ENCODE measurements around the gene MEN1.

Gene MEN1

GRCh38 chr11:64762674-64763525 lies 47.5 kb downstream of the MEN1 start:
- POLR2A ChIA-PET, result interaction anchor here (0.5 to 5.8 kb wide), 8 partner anchors 9 to 79 kb away, joined by 3 to 42 read pairs (median 4); partner anchors contain the start of gene SF1
- peak overlapping the region; percentile 18 for H3K27ac ChIP-seq (ENCODE audit: extremely low read depth, low read depth, low read length)
- CTCF ChIA-PET, result interaction anchor here (0.5 to 4.0 kb wide), 5 partner anchors 14 to 131 kb away, joined by 3 to 22 read pairs (median 3); partner anchors contain the start of gene RASGRP2
- H3K9me3 ChIP-seq (ENCODE audit: control insufficient read depth, insufficient read depth, low read depth, low read length), result no peaks in the 10 kb centered on the region
- H3K4me1 ChIP-seq (ENCODE audit: control insufficient read depth, insufficient read depth, low read length), result peaks cover 7% of the 10 kb centered on the region
- H3K36me3 ChIP-seq (ENCODE audit: control insufficient read depth in 2 of 2, insufficient read depth in 1 of 2, low read length in 2 of 2), result peaks cover 0 to 61% of the 10 kb centered on the region in 2 experiments; a peak in 2 of 3 replicates
- no peak overlapping the region for H3K4me3 ChIP-seq (ENCODE audit: low read depth, low read length)
- 0 out of 2 replicates have a peak, but pooled peaks have one; percentile 35 for TF ChIP-seq ZSCAN23 (tag by site-specific recombination; IDR thresholded peaks at IDR 0.05)
- TF ChIP-seq ZNF404 (tag by site-specific recombination; IDR thresholded peaks at IDR 0.05), result no peak
- no peak for TF ChIP-seq ZSCAN18 (tag by site-specific recombination; IDR thresholded peaks at IDR 0.05)
- TF ChIP-seq ZNF174 (tag by site-specific recombination; IDR thresholded peaks at IDR 0.05), result no peak
- 0 out of 2 replicates have a peak, but pooled peaks have one; percentile 8 for TF ChIP-seq KLF8 (tag by site-specific recombination; IDR thresholded peaks at IDR 0.05)
- TF ChIP-seq ZNF394 (tag by site-specific recombination; IDR thresholded peaks at IDR 0.05; ENCODE audit: borderline replicate concordance), result peak; percentile 89
- peak; percentile 43; the same call in 1 of the 2 replicates for TF ChIP-seq PRDM10 (tag by site-specific recombination; IDR thresholded peaks at IDR 0.05)
- TF ChIP-seq ZNF76 (tag by site-specific recombination; IDR thresholded peaks at IDR 0.05; ENCODE audit: borderline replicate concordance, low read depth), result no peak
- TF ChIP-seq EGR2 (tag by site-specific recombination; IDR thresholded peaks at IDR 0.05; ENCODE audit: low read depth), result peak; percentile 79
- peak; percentile 95 for TF ChIP-seq INSM2 (tag by site-specific recombination; IDR thresholded peaks at IDR 0.05)
- TF ChIP-seq ZNF792 (tag by site-specific recombination; IDR thresholded peaks at IDR 0.05), result no peak
- peak; percentile 67; the same call in 1 of the 2 replicates for TF ChIP-seq ZNF18 (tag by site-specific recombination; IDR thresholded peaks at IDR 0.05)
- peak; percentile 47; the same call in 1 of the 2 replicates for TF ChIP-seq KLF7 (tag by site-specific recombination; IDR thresholded peaks at IDR 0.05; ENCODE audit: borderline replicate concordance)
- TF ChIP-seq ZNF426 (tag by site-specific recombination; IDR thresholded peaks at IDR 0.05), result no peak
- TF ChIP-seq ZNF529 (tag by site-specific recombination; IDR thresholded peaks at IDR 0.05; ENCODE audit: insufficient replicate concordance), result no peak
- TF ChIP-seq ZNF664 (tag by site-specific recombination; IDR thresholded peaks at IDR 0.05), result no peak
- peak; percentile 75 for TF ChIP-seq ZNF629 (tag by site-specific recombination; IDR thresholded peaks at IDR 0.05)
- TF ChIP-seq ZNF692 (tag by site-specific recombination; IDR thresholded peaks at IDR 0.05), result 0 out of 2 replicates have a peak, but pooled peaks have one; percentile 39
- no peak for TF ChIP-seq ZNF138 (tag by site-specific recombination; IDR thresholded peaks at IDR 0.05; ENCODE audit: borderline replicate concordance)
- 0 out of 2 replicates have a peak, but pooled peaks have one; percentile 67 for TF ChIP-seq ZNF24 (tag by site-specific recombination; IDR thresholded peaks at IDR 0.05)
- peak; percentile 67 for TF ChIP-seq PATZ1 (tag by site-specific recombination; IDR thresholded peaks at IDR 0.05)

All from HEK293 (cell line).